ENCODE results near the gene AADACL3.

The AADACL3 gene

DNA sequence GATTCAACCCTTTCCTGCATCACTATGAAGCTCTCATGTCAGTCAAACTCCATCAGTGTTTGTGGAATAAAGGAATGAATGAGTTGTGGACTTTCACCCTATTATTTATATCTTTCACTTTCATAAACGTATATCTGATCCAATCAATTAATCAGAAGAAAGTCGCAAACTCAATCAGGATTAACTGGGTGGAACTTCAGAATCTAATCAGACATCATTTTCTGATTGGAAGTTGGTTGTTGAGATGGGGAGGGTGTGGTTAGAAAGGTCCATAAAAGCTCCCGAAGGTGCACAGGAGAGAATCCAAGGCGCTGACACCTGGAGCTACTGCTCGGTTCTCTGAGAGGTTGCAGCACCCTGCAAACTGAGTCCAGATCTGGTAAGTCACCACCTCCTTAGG is 57.5 kb downstream of the AADACL3 start, which contains the start of gene PRAMEF12:
Gene PRAMEF12 (plus strand): TSS at position 301 of the 400 bp plus-strand sequence. CDS start 1,130 bp downstream, outside the sequence.
- TF ChIP-seq, protein P1, sequence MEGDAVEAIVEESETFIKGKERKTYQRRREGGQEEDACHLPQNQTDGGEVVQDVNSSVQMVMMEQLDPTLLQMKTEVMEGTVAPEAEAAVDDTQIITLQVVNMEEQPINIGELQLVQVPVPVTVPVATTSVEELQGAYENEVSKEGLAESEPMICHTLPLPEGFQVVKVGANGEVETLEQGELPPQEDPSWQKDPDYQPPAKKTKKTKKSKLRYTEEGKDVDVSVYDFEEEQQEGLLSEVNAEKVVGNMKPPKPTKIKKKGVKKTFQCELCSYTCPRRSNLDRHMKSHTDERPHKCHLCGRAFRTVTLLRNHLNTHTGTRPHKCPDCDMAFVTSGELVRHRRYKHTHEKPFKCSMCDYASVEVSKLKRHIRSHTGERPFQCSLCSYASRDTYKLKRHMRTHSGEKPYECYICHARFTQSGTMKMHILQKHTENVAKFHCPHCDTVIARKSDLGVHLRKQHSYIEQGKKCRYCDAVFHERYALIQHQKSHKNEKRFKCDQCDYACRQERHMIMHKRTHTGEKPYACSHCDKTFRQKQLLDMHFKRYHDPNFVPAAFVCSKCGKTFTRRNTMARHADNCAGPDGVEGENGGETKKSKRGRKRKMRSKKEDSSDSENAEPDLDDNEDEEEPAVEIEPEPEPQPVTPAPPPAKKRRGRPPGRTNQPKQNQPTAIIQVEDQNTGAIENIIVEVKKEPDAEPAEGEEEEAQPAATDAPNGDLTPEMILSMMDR (IDR thresholded peaks at IDR 0.05; ENCODE audit: control insufficient read depth, extremely low read depth, insufficient read depth), result no peak
- no peak within 1 kb of the TSS for H3K4me3 ChIP-seq (ENCODE audit: low read depth, low read length)
- DNase-seq (ENCODE audit: low read depth), result no peak

- DNase-seq (ENCODE audit: low read depth), result no peak
- TF ChIP-seq, protein P1 (IDR thresholded peaks at IDR 0.05; ENCODE audit: control insufficient read depth, extremely low read depth, insufficient read depth), result no peak
- H3K4me3 ChIP-seq (ENCODE audit: low read depth, low read length), result no peak overlapping the region
Observed at GRCh38 chr1:12774801-12775345, 59.0 kb downstream of the AADACL3 start.

DNA sequence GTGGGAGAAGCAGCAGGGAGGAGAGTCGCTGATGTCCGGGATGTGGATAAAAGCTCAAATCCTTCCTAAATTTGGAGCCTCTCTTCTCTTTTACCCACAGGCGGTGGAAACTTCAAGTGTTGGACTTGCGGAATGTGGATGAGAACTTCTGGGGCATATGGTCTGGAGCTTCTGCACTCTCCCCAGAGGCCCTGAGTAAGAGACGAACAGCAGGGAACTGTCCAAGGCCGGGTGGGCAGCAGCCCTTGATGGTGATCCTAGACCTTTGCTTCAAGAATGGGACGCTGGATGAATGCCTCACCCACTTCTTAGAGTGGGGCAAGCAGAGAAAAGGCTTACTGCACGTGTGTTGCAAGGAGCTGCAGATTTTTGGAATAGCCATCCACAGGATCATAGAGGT is 59.5 kb downstream of the AADACL3 start:
- TF ChIP-seq, protein P1 (IDR thresholded peaks at IDR 0.05; ENCODE audit: control insufficient read depth, extremely low read depth, insufficient read depth), result no peak
- DNase-seq (ENCODE audit: low read depth), result no peak
- no peak overlapping the region for H3K4me3 ChIP-seq (ENCODE audit: low read depth, low read length)

DNA sequence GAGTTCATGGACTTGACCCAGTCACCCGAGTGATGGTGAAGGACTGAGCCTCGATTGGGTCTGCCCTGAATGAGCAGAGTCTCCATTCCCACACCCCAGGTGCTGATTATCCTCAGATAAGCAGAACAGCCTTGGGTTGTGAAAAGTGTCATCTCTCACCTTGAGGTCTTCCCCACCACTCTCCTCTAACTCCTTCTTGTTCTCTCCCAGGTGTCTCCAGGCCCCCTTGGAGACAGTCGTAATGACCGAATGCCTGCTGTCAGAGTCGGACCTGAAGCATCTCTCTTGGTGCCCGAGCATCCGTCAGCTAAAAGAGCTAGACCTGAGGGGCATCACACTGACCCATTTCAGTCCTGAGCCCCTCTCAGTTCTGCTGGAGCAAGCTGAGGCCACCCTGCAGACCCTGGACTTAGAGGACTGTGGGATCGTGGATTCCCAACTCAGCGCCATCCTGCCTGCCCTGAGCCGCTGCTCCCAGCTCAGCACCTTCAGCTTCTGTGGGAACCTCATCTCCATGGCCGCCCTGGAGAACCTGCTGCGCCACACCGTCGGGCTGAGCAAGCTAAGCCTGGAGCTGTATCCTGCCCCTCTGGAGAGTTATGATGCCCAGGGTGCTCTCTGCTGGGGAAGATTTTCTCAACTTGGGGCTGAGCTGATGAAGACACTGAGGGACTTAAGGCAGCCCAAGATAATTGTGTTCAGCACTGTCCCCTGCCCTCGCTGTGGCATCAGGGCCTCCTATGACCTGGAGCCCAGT is 61.1 kb downstream of the AADACL3 start:
- TF ChIP-seq, protein P1 (IDR thresholded peaks at IDR 0.05; ENCODE audit: control insufficient read depth, extremely low read depth, insufficient read depth), result no peak
- no peak overlapping the region for H3K4me3 ChIP-seq (ENCODE audit: low read depth, low read length)
- DNase-seq (ENCODE audit: low read depth), result no peak
